ENCODE measurements around the gene ZBTB5.
"Not testable (repeated sequence)": the region's sequence is repeated elsewhere in the genome, so short reads cannot be mapped to it uniquely, and the experiment has no call there.

ZBTB5 gene

DNA sequence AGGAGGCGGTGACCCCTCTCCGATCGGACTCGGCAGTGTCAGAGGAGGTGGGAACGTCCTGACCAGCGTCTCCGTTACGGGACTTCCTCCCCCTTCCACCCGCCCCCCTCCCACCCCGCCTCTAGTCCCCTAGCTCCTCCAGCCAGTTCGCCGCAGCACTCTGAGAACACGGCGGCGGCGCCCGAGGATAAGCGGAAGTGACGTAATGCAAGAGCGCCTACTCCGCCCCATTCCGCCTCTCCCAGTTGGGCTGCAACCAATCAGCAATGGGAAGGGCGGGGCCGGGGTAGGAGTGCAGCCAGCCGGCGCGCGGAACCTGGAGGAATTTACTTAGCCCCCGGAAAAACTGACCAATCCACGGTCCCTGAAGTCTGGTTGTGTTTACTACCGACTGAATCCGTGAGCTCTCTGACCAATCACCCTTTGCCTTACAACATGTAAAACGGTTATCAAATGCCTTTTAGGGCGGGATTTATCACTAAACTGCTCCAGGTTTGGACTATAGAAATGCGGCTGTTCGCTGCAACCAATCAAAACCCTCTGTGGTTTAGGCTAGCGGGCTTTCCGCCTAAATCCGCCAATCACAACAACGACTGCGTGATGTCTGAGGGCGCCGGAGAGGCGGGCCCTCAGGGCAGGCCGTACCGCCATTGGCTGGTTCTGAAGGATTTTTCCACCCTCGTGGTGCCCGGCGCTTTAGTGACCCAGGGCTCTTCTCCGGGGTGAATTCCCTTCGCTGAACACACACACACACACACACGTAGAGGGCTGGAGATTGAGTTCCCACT, at the start of gene ZBTB5:
ZBTB5 (minus strand) TSS at position 202 of the 788 bp plus-strand sequence. CDS start 22,899 bp downstream, outside the sequence.
- peak; percentile 99 to 100 for DNase-seq

GRCh38 chr9:37514999-37515398, 49.7 kb upstream of the ZBTB5 start:
- no peak for DNase-seq

DNA sequence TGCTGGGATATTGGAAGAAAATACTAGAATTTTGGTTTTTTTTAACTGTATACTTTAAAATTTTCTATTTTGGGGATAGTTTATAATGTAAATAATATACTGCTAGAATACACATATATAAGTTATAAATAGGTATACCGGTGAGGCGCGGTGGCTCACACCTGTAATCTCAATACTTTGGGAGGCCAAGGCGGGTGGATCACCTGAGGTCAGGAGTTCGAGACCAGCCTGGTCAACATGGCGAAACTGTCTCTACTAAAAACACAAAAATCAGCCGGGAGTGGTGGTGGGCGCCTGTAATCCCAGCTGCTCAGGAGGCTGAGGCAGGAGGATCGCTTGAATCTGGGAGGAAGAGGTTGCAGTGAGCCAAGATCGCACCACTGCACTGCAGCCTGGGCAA, 49.2 kb upstream of the ZBTB5 start:
- DNase-seq = not testable (repeated sequence)

GRCh38 chr9:37512437-37512836, 47.2 kb upstream of the ZBTB5 start:
- no peak for DNase-seq

- no peak for DNase-seq
These were observed 46.1 kb upstream of the ZBTB5 start for GRCh38 chr9:37511016-37512010.

- not testable (repeated sequence) for DNase-seq
These were observed 44.8 kb upstream of the ZBTB5 start for GRCh38 chr9:37510053-37510452.

DNA sequence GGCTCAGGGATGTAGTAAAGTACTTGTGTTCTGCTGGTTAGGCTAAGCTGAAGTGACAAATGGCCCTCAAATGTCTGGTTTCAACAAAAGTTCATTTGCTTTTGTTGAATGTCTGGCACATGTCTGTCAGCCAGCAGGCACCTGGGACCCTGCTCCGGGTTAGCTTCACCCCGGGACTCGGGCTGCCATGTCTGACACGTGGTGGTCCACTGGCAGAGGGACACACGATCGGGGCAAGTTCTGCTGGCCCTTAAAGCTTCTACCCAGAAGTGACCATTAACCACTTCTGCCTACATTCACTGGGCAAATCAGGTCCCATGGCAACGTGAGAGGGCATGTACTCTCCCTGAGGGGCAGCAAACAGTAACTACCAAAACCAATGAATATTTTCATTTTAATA, 44.3 kb upstream of the ZBTB5 start:
- no peak for DNase-seq

DNA sequence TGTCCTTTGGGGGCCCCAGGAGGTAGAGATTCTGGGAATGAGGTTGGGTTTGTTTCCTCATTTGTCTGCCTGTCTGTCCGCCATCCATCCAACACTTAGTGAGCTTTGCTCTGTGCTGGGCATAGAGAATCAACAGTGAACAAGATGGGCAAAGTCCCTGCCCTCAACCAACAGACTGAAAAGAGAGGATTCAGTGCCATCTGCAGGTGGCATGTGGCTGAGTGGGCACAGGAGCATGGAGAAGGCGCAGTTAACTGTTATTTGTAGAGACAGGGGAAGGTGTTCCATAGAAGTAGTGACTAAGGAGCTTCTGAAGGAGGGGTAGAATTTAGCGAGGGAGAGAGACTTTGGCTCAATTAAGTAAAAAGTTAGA, 43.6 kb upstream of the ZBTB5 start:
- DNase-seq = no peak

- no peak for DNase-seq
These were observed 43.0 kb upstream of the ZBTB5 start for GRCh38 chr9:37508135-37508833.

- no peak for DNase-seq
These were observed 42.4 kb upstream of the ZBTB5 start for GRCh38 chr9:37507566-37508134.

DNA sequence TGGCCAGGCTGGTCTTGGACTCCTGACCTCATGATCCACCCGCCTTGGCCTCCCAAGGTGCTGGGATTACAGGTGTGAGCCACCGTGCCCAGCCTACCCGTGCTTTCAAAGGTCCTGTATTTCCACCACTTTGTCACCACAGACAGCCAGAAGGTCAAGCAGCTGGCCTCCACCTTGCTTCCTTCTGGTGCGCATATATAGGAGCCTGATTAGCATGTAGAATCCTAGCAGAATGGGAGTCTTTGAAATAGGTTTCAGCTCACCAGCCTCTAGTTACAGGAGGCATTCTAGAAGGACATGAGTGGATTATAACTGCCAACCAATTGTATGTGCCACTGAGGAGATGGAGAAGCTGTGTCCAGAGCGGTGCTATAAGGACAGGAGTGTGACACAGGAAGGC, 39.4 kb upstream of the ZBTB5 start:
- DNase-seq = no peak

DNA sequence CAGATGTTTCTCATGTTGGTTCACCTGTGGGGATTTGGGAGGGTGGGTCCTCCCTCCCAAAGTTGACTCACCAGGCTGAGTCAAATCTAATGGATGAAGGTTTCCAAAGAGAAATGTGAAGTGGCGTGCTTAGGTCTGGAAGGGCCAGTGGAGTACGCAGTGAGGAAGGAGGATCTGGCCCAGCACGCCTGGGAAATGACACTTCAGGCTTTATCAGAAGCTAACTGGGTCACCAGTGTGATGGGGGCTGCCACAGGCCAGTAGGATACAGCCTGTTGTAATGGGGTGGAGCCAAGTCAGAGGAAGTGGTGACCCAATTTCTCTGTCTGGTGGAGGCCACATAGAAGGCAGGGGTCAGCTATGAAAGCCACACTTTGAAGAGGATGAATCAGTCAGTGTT, 38.5 kb upstream of the ZBTB5 start:
- DNase-seq = no peak

- DNase-seq = no peak
These were observed 36.8 kb upstream of the ZBTB5 start for GRCh38 chr9:37501957-37502596.

GRCh38 chr9:37499297-37499696, 34.0 kb upstream of the ZBTB5 start:
- no peak for DNase-seq

DNA sequence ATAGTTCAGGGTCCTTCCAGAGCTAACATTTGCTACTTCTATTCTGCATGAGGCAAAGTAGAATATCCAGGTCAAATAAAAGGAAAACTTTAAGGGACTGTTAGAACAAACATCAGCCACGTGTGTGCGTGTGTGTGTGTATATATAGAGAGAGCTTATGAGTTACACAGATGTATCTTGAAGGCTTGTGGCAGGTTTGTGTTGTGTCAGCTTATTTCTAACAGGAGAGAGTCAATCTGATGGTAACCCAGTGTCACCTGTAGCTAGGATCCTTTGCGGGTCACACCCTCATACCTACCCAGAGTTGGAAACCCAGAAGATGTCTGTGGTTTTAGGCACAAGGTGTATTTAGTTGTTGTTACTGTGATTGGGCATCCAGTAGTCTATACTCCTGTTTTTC, 33.2 kb upstream of the ZBTB5 start:
- no peak for DNase-seq

DNA sequence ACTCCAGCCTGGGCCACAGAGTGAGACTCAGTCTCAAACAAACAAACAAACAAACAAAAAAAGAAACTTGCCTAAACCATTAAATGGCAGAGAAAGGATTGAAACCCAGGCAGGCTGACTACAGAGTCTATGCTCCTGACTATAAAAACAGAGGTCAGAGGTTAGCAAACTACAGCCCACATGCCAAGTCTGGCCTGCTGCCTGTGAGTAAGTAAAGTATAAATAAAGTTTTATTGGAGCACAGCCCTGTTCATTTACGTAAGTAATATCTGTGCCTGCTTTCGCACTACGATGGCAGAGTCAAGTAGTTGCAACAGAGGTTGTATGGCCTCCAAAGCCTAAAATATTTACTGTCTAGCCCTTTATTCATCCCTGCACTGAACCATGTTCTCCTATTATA, 32.1 kb upstream of the ZBTB5 start:
- DNase-seq = no peak

DNA sequence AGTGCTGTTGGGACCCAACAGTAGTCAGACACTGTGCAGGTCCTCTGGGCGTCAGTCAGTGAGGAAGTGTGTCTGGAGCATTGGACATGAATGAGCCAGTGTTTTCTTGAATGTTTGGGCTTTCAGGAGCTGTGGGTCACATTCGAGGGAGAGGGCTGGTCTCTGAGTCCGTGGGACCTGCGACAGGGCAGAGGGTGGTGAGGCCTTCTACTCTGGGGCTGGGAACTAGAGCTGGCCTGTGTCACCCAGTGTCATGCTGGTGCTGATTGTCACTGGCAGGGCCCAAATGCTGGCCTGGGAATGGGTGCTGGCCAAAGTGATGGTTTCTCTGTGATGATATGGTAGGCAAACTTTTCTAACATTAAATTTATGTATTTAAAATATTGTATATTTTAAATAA, 30.8 kb upstream of the ZBTB5 start:
- DNase-seq = no peak

- no peak for DNase-seq
These were observed 30.3 kb upstream of the ZBTB5 start for GRCh38 chr9:37495571-37495970.

GRCh38 chr9:37491939-37492338, 26.7 kb upstream of the ZBTB5 start:
- DNase-seq = no peak

DNA sequence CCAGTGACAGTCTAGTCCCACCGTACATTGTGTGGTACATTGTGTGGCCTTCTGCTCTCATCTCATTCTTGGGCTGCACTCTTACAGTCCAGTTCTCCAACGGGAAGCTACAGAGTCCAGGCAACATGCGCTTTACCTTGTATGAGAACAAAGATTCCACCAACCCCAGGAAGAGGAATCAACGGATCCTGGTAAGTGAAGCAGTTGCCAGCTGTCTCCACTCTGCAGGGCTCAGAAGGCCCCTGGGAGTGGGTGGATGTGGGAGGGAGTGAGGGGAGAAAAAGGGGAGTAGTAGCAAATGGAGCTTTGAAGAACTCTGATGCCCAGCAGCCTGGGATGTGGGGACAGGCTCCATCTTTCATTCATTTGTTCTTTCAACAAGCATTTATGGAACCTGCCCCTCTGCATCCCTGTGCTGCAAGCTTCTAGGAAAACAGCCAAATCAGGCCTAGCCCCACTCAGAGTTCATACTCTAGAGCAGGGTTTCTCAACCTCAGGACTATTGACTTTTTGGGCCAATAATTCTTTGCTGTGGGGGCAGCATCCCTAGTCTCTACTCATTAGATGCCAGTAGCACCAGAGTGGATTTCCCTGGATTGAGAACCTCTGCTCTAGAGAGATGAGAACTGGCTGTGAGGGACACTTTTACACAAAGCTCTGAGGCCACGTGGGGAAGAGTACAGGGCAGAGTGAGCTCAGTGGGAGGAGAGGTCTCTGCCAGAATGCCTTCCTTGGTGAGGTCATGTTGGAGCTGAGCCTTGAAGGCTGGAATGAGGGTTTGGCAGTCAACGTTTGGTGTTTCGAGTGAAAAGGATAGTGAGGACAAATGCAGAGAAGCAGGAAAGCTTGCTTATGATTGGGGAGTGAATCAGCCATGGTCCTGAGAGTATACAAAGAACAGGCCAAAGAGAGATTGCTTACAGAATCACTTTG, 21.6 kb upstream of the ZBTB5 start:
- DNase-seq = peak in 1 of 2 experiments; percentile 15

- no peak for DNase-seq
These were observed 21.0 kb upstream of the ZBTB5 start for GRCh38 chr9:37486256-37486615.
